Left renal cortex interstitium (tissue), 4 donors: ENCODE data around the gene CLEC5A. TPM values are rescaled to one million over a fixed set of nuclear protein-coding genes. Genes with fewer than 3 reads are reported as not detected.

Experiments used
- polyA plus RNA-seq, 4 donors: library from polyadenylated mRNA; unstranded; fragments of 120-200 nt; gene quantifications; one replicate each; pipeline ENCODE4 v1.2.1, GENCODE V29; 2013; ENCODE audit not compliant: insufficient read length in 4 of 4

The CLEC5A gene
- polyA plus RNA-seq, 4 donors = 0.27 to 0.72 (median 0.48) TPM

Other genes starting within 250 kb of the CLEC5A start
- gene DENND11, start 244.8 kb downstream of the CLEC5A start, polyA plus RNA-seq = 10 to 100 TPM; 21.9 to 34.2 (median 28.8) TPM
- gene WEE2, start 238.6 kb downstream of the CLEC5A start, polyA plus RNA-seq = under 1 TPM; 0.10 to 0.54 (median 0.26) TPM
- 100 to 1,000 TPM; 119 to 151 (median 137) TPM for gene SSBP1, start 208.6 kb downstream of the CLEC5A start, polyA plus RNA-seq
- gene TAS2R3, start 182.9 kb downstream of the CLEC5A start, polyA plus RNA-seq = 1 to 10 TPM in 2 of 4 donors, under 1 TPM in 2; 0.32 to 2.2 (median 0.70) TPM
- 1 to 10 TPM in 2 of 4 donors, under 1 TPM in 2; 0.73 to 6.6 (median 3.5) TPM for gene TAS2R4, start 170.3 kb downstream of the CLEC5A start, polyA plus RNA-seq
- gene TAS2R5, start 156.8 kb downstream of the CLEC5A start, polyA plus RNA-seq = 10 to 100 TPM in 1 of 4 donors, 1 to 10 TPM in 3; 1.1 to 10.5 (median 5.0) TPM
- gene PRSS37, start 105.5 kb downstream of the CLEC5A start, polyA plus RNA-seq = 1 to 10 TPM in 2 of 4 donors, under 1 TPM in 1, not detected in 1; 0.07 to 1.3 (median 1.0) TPM
- under 1 TPM in 1 of 4 donors, not detected in 3; 0.18 TPM for gene OR9A4, start 30.6 kb downstream of the CLEC5A start, polyA plus RNA-seq
- not detected for gene TAS2R38, start 26.8 kb upstream of the CLEC5A start, polyA plus RNA-seq
- 10 to 100 TPM in 3 of 4 donors, 1 to 10 TPM in 1; 10.0 to 24.7 (median 20.0) TPM for gene MGAM, start 48.9 kb upstream of the CLEC5A start, polyA plus RNA-seq
- under 1 TPM; 0.40 to 0.79 (median 0.64) TPM for gene MGAM2, start 164.7 kb upstream of the CLEC5A start, polyA plus RNA-seq